PC-9 (cell line): ENCODE data around the gene THADA. TPM values are rescaled to one million over a fixed set of nuclear protein-coding genes. Genes with fewer than 3 reads are reported as not detected.

ENCODE experiments used
- BruUV-seq: library from RNA; stranded (reverse); fragments of 400-500 nt; replicated peaks from 2 replicates; lab custom pipeline; 2021; lab: Mats Ljungman, UMichigan
- CTCF ChIA-PET: fragments of 300-600 bp; sonication (Branson Sonifier 250); formaldehyde crosslinking; loops from one replicate; lab custom pipeline; 2022; ENCODE audit warnings: antibody characterized with exemption; lab: Charles Lee
- POLR2A ChIA-PET: fragments of 300-600 bp; sonication (Branson Sonifier 250); formaldehyde crosslinking; loops from one replicate; lab custom pipeline; 2022; ENCODE audit warnings: antibody characterized with exemption; ENCODE audit not compliant: unreplicated experiment; lab: Charles Lee
- DNase-seq, 2 experiments: peaks; one replicate each; pipeline versions ENCODE4 v3.0.0 to v3.0.0-alpha.2; 2015 to 2022; ENCODE audit warnings: mixed read lengths in 1 of 2
- H2AFZ ChIP-seq: fragments of 200-600 bp; sonication (generic); 2 replicates; pipeline ENCODE4 v1.8.1; 2017; ENCODE audit warnings: antibody characterized with exemption
- H3F3A ChIP-seq: fragments of 200-600 bp; sonication (generic); 2 replicates; pipeline ENCODE4 v1.8.1; 2017; ENCODE audit warnings: antibody characterized with exemption, mild to moderate bottlenecking, low read depth; ENCODE audit not compliant: insufficient read depth
- H3K27ac ChIP-seq: fragments of 200-600 bp; sonication (generic); 2 replicates; pipeline ENCODE4 v1.6.1; 2016; ENCODE audit warnings: mixed run types
- H3K27me3 ChIP-seq: fragments of 200-600 bp; sonication (generic); 2 replicates; pipeline ENCODE4 v1.6.1; 2016; ENCODE audit warnings: low read depth, mixed run types; ENCODE audit not compliant: insufficient read depth
- H3K36me3 ChIP-seq: fragments of 200-600 bp; sonication (generic); 2 replicates; pipeline ENCODE4 v1.6.1; 2016; ENCODE audit warnings: low read depth, mixed run types
- H3K4me1 ChIP-seq: fragments of 200-600 bp; sonication (generic); replicated peaks from 2 replicates; pipeline ENCODE4 v1.6.1; 2016; ENCODE audit warnings: mixed run types; ENCODE audit not compliant: insufficient read depth
- H3K4me2 ChIP-seq: fragments of 200-600 bp; sonication (generic); 2 replicates; pipeline ENCODE4 v1.6.1; 2017; ENCODE audit warnings: mixed run types
- H3K4me3 ChIP-seq: fragments of 200-600 bp; sonication (generic); 2 replicates; pipeline ENCODE4 v1.6.1; 2016; ENCODE audit warnings: mixed run types
- H3K79me2 ChIP-seq: fragments of 200-600 bp; sonication (generic); 2 replicates; pipeline ENCODE4 v1.6.1; 2017; ENCODE audit warnings: low read depth, mixed run types
- H3K9me2 ChIP-seq: fragments of 200-600 bp; sonication (generic); 2 replicates; pipeline ENCODE4 v1.8.1; 2017; ENCODE audit warnings: mild to moderate bottlenecking; ENCODE audit not compliant: insufficient read depth
- H3K9me3 ChIP-seq: fragments of 200-600 bp; sonication (generic); 2 replicates; pipeline ENCODE4 v1.8.1; 2016; ENCODE audit warnings: low read depth; ENCODE audit not compliant: insufficient read depth
- H4K20me1 ChIP-seq: fragments of 200-600 bp; sonication (generic); 2 replicates; pipeline ENCODE4 v1.8.1; 2017; ENCODE audit not compliant: insufficient read depth
- CTCF ChIP-seq: fragments of 200-600 bp; sonication (generic); conservative IDR thresholded peaks from 2 replicates; pipeline ENCODE4 v1.6.1; 2017; ENCODE audit warnings: mixed run types, antibody characterized with exemption, mild to moderate bottlenecking, moderate library complexity
- EZH2 ChIP-seq: fragments of 200-600 bp; sonication (generic); IDR thresholded peaks from 2 replicates; pipeline ENCODE4 v1.8.0; 2017; ENCODE audit warnings: antibody characterized with exemption, low read depth
- intact Hi-C: fragments of 100-400 bp; cut with micrococcal nuclease; formaldehyde crosslinking; loops from one replicate; pipeline ENCODE4 v1.10.0; 2022; ENCODE audit not compliant: unreplicated experiment
- total RNA-seq: library from RNA; stranded (reverse); gene quantifications from 2 replicates; pipeline ENCODE4 v1.2.3, GENCODE V29; 2021

Gene THADA
- total RNA-seq, 1 experiment from 2014 or later, result 28.1 TPM

- intact Hi-C loops, result no loop called here
- Histone ChIP-seq H3K4me1 (peaks cover 37% of the 10 kb centered on the region), H3K9me3 (no peaks in the 10 kb centered on the region), H3K4me3 (no peak overlapping the region), H3F3A (no peaks in the 10 kb centered on the region), H3K27me3 (no peaks in the 10 kb centered on the region), H3K4me2 (no peak overlapping the region), H2AFZ (no peak overlapping the region), H4K20me1 (no peaks in the 10 kb centered on the region), H3K9me2 (no peaks in the 10 kb centered on the region), H3K27ac (no peak overlapping the region), H3K36me3 (peaks cover 6% of the 10 kb centered on the region; the same call in 1 of the 2 replicates), H3K79me2 (no peaks in the 10 kb centered on the region)
- POLR2A ChIA-PET, result no interaction called here
- CTCF ChIA-PET, result no interaction called here
- TF ChIP-seq EZH2 (no peak), CTCF (no peak)
- DNase-seq, result no peak
- no TSS peak for BruUV-seq
These were observed 180.2 kb downstream of the THADA start for GRCh38 chr2:43415592-43415991.

GRCh38 chr2:43414586-43415135, 181.2 kb downstream of the THADA start:
- Histone ChIP-seq H3K79me2 (no peaks in the 10 kb centered on the region), H3K4me3 (no peak overlapping the region), H3K4me2 (no peak overlapping the region), H2AFZ (no peak overlapping the region), H3K36me3 (peaks cover 6% of the 10 kb centered on the region; the same call in 1 of the 2 replicates), H3F3A (no peaks in the 10 kb centered on the region), H3K4me1 (peaks cover 28% of the 10 kb centered on the region), H3K27me3 (no peaks in the 10 kb centered on the region), H3K27ac (no peak overlapping the region), H4K20me1 (no peaks in the 10 kb centered on the region), H3K9me3 (no peaks in the 10 kb centered on the region; the same call in 1 of the 2 replicates), H3K9me2 (no peaks in the 10 kb centered on the region)
- TF ChIP-seq EZH2, result no peak
- ChIA-PET POLR2A (no interaction called here), CTCF (no interaction called here)
- no TSS peak for BruUV-seq
- DNase-seq, result no peak
- intact Hi-C loops, result no loop called here

GRCh38 chr2:43414033-43414432, 181.8 kb downstream of the THADA start:
- H3K27me3 ChIP-seq, result no peaks in the 10 kb centered on the region
- ChIA-PET CTCF (no interaction called here), POLR2A (no interaction called here)
- H3K4me3 ChIP-seq, result no peak overlapping the region
- TF ChIP-seq CTCF, result no peak
- no peak for TF ChIP-seq EZH2
- no peaks in the 10 kb centered on the region for H4K20me1 ChIP-seq
- no TSS peak for BruUV-seq
- intact Hi-C loops, result no loop called here
- H3K9me3 ChIP-seq, result no peaks in the 10 kb centered on the region; the same call in 1 of the 2 replicates
- peaks cover 3% of the 10 kb centered on the region for H3K9me2 ChIP-seq
- DNase-seq, result no peak
- H3K4me2 ChIP-seq, result no peak overlapping the region
- no peak overlapping the region for H2AFZ ChIP-seq
- H3F3A ChIP-seq, result no peaks in the 10 kb centered on the region
- no peaks in the 10 kb centered on the region for H3K79me2 ChIP-seq
- H3K4me1 ChIP-seq, result peaks cover 24% of the 10 kb centered on the region
- no peak overlapping the region for H3K27ac ChIP-seq
- H3K36me3 ChIP-seq, result peaks cover 6% of the 10 kb centered on the region; the same call in 1 of the 2 replicates
